ENCODE results near the gene SCUBE2.

The SCUBE2 gene

GRCh38 chr11:9118277-9118676 is 26.9 kb upstream of the SCUBE2 start:
- TF ChIP-seq CTCF (IDR thresholded peaks at IDR 0.05; ENCODE audit: low read depth, low read length, missing control alignments) = no peak
- in situ Hi-C loops (cut with HindIII; ENCODE audit: low pct_ligation_motif_present, low sequenced_read_pairs) = no loop called here
- Histone ChIP-seq H3K27ac (no peak overlapping the region), H3K27me3 (replicated peaks) (no peaks in the 10 kb centered on the region), H3K36me3 (replicated peaks) (no peaks in the 10 kb centered on the region), H3K4me3 (ENCODE audit: low read depth, low read length) (no peak overlapping the region)
- DNase-seq = no peak

DNA sequence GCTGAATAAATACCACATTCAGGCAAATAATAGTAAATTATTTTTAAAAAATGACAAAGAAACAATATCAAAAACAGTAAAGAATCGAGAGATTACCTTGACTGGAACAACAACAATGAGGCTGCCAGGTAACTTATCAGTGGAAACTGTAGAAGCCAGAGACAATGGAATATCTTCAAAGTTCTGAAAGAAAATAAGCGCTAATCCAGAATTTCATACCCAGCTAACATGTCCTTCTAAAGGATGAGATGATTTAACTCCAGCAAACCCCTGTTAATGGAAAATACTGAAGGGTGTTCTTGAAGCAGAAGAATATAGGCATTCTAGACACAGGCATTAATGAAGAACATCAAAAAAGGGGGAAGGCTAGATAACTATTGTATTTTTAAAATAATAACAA is 20.7 kb upstream of the SCUBE2 start:
- Histone ChIP-seq H3K27me3 (replicated peaks) (no peaks in the 10 kb centered on the region), H3K27ac (no peak overlapping the region), H3K36me3 (replicated peaks) (no peaks in the 10 kb centered on the region), H3K4me3 (ENCODE audit: low read depth, low read length) (no peak overlapping the region)
- no peak for TF ChIP-seq CTCF (IDR thresholded peaks at IDR 0.05; ENCODE audit: low read depth, low read length, missing control alignments)
- in situ Hi-C loops (cut with HindIII; ENCODE audit: low pct_ligation_motif_present, low sequenced_read_pairs) = no loop called here
- DNase-seq = no peak

DNA sequence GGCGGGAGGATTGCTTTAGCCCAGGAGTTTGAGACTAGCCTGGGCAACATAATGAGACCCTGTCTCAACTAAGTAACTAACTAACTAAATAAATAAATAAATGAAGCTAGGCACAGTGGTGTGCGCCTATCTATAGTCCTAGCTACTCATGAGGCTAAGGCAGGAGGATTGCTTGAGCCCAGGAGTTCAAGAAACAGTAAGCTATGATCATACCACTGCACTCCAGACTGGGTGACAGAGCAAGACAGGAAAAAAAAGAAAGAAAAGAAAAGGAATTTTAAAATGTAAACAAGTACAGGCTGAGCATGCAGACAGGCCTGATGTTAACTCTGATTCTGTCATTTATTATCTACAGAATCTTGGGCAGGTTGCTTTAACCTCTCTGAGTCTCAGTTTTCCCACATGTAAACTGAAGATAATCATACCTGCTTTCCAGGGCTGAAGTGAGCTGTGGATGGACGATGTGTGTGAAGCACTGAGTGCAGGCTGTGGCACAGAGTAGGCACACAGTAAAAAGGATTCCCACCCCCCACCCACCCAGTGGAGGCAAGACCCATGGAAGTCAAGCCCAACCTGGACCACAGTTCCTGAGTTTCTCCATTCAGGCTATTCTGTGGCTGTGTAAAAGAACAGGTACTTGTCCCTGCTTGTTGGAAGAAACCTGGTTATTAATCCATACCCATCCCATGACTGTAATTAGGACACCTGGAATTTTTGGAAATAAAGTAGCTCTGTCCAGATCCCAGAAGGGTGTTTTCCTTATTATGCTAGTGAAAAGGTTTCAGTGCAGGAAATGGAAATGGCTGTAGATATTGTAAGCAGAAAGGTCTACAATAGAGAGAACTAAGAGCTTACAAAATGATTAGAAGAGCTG is 18.7 kb upstream of the SCUBE2 start:
- in situ Hi-C loops (cut with HindIII; ENCODE audit: low pct_ligation_motif_present, low sequenced_read_pairs) = no loop called here
- TF ChIP-seq CTCF (IDR thresholded peaks at IDR 0.05; ENCODE audit: low read depth, low read length, missing control alignments) = no peak
- no peaks in the 10 kb centered on the region for H3K36me3 ChIP-seq (replicated peaks)
- no peak overlapping the region for H3K4me3 ChIP-seq (ENCODE audit: low read depth, low read length)
- DNase-seq = no peak
- no peaks in the 10 kb centered on the region for H3K27me3 ChIP-seq (replicated peaks)
- H3K27ac ChIP-seq = no peak overlapping the region

GRCh38 chr11:9104580-9104979 is 13.2 kb upstream of the SCUBE2 start:
- H3K27ac ChIP-seq = no peak overlapping the region
- DNase-seq = no peak
- no peak overlapping the region for H3K4me3 ChIP-seq (ENCODE audit: low read depth, low read length)
- no peaks in the 10 kb centered on the region for H3K27me3 ChIP-seq (replicated peaks)
- no peaks in the 10 kb centered on the region for H3K36me3 ChIP-seq (replicated peaks)
- in situ Hi-C loops (cut with HindIII; ENCODE audit: low pct_ligation_motif_present, low sequenced_read_pairs) = no loop called here
- TF ChIP-seq CTCF (IDR thresholded peaks at IDR 0.05; ENCODE audit: low read depth, low read length, missing control alignments) = no peak

GRCh38 chr11:9103542-9104276 is 12.3 kb upstream of the SCUBE2 start:
- H3K27me3 ChIP-seq (replicated peaks) = no peaks in the 10 kb centered on the region
- TF ChIP-seq CTCF (IDR thresholded peaks at IDR 0.05; ENCODE audit: low read depth, low read length, missing control alignments) = no peak
- no peaks in the 10 kb centered on the region for H3K36me3 ChIP-seq (replicated peaks)
- no peak overlapping the region for H3K27ac ChIP-seq
- DNase-seq = no peak
- in situ Hi-C loops (cut with HindIII; ENCODE audit: low pct_ligation_motif_present, low sequenced_read_pairs) = no loop called here
- no peak overlapping the region for H3K4me3 ChIP-seq (ENCODE audit: low read depth, low read length)
